ENCODE measurements around the gene PUDP.

PUDP gene

GRCh38 chrX:7074148-7074907 is 73.6 kb downstream of the PUDP start:
- no peak for DNase-seq (ENCODE audit: low read depth, low spot score)

GRCh38 chrX:7073336-7073735 is 74.6 kb downstream of the PUDP start:
- no peak for DNase-seq (ENCODE audit: low read depth, low spot score)

GRCh38 chrX:7072856-7073255 is 75.1 kb downstream of the PUDP start:
- DNase-seq (ENCODE audit: low read depth, low spot score) = no peak

GRCh38 chrX:7071390-7071789 is 76.6 kb downstream of the PUDP start:
- no peak for DNase-seq (ENCODE audit: low read depth, low spot score)

GRCh38 chrX:7069556-7069955 is 78.4 kb downstream of the PUDP start:
- no peak for DNase-seq (ENCODE audit: low read depth, low spot score)

- DNase-seq (ENCODE audit: low read depth, low spot score) = peak; percentile 24
Observed at GRCh38 chrX:7068939-7069367, 79.0 kb downstream of the PUDP start.

- DNase-seq (ENCODE audit: low read depth, low spot score) = no peak
Observed at GRCh38 chrX:7067256-7067655, 80.7 kb downstream of the PUDP start.

GRCh38 chrX:7065473-7065872 is 82.5 kb downstream of the PUDP start:
- no peak for DNase-seq (ENCODE audit: low read depth, low spot score)

GRCh38 chrX:7062903-7063302 is 85.0 kb downstream of the PUDP start:
- no peak for DNase-seq (ENCODE audit: low read depth, low spot score)

- DNase-seq (ENCODE audit: low read depth, low spot score) = no peak
Observed at GRCh38 chrX:7062276-7062675, 85.7 kb downstream of the PUDP start.

- no peak for DNase-seq (ENCODE audit: low read depth, low spot score)
Observed at GRCh38 chrX:7061429-7061828, 86.5 kb downstream of the PUDP start.

- no peak for DNase-seq (ENCODE audit: low read depth, low spot score)
Observed at GRCh38 chrX:7060444-7060843, 87.5 kb downstream of the PUDP start.

GRCh38 chrX:7059859-7060258 is 88.1 kb downstream of the PUDP start:
- no peak for DNase-seq (ENCODE audit: low read depth, low spot score)

GRCh38 chrX:7059214-7059838 is 88.6 kb downstream of the PUDP start:
- DNase-seq (ENCODE audit: low read depth, low spot score) = no peak

GRCh38 chrX:7055386-7056137 is 92.4 kb downstream of the PUDP start:
- DNase-seq (ENCODE audit: low read depth, low spot score) = no peak

- peak; percentile 20 for DNase-seq (ENCODE audit: low read depth, low spot score)
Observed at GRCh38 chrX:7054219-7055216, 93.4 kb downstream of the PUDP start.

GRCh38 chrX:7052541-7052940 is 95.4 kb downstream of the PUDP start:
- DNase-seq (ENCODE audit: low read depth, low spot score) = no peak

GRCh38 chrX:7050271-7050670 is 97.7 kb downstream of the PUDP start:
- DNase-seq (ENCODE audit: low read depth, low spot score) = no peak

GRCh38 chrX:7047951-7048350 is 100.0 kb downstream of the PUDP start:
- no peak for DNase-seq (ENCODE audit: low read depth, low spot score)

GRCh38 chrX:7045238-7045955 is 102.6 kb downstream of the PUDP start:
- DNase-seq (ENCODE audit: low read depth, low spot score) = no peak

All from smooth muscle cell of the brain vasculature (primary cell).